ENCODE data around the gene KLK13. TPM values are rescaled to one million over a fixed set of nuclear protein-coding genes. Genes with fewer than 3 reads are reported as not detected.
A peak's percentile ranks its signal among the peaks of the same experiment; 100 is the strongest.

KLK13 gene
- total and polyA plus RNA-seq, 2 of the 13 experiments (the other 11 are each of a cell fraction or from before 2014, with no cell fraction given): 0.09 TPM; not detected in 1

- H3K4me3 ChIP-seq (replicated peaks in 1 of 3; ENCODE audit: insufficient read depth in 1 of 3, low read depth in 2 of 3, low read length in 3 of 3): no peak overlapping the region
- ChIA-PET CTCF (ENCODE audit: low intra/inter-chr PET ratio, low total read pairs) (no interaction called here), POLR2A (no interaction called here)
- no peak overlapping the region for H3K9ac ChIP-seq (ENCODE audit: insufficient read depth, low read depth, low read length)
- H4K20me1 ChIP-seq (ENCODE audit: insufficient read depth, low read length): no peaks in the 10 kb centered on the region
- FAIRE-seq: no peak
- intact Hi-C loops (cut with micrococcal nuclease; ENCODE audit: unreplicated experiment): no loop called here
- no peak overlapping the region for H3K4me2 ChIP-seq (ENCODE audit: low read depth, low read length)
- in situ Hi-C loops (cut with HindIII; ENCODE audit: extremely low pct_ligation_motif_present, low pct_unique_long_range_greater_than_20kb): no loop called here
- no peaks in the 10 kb centered on the region for H3K9me3 ChIP-seq (ENCODE audit: low read length)
- ATAC-seq: no peak
- BruUV-seq (replicated peaks): no TSS peak
- H2AFZ ChIP-seq (ENCODE audit: low read length): no peak overlapping the region
- no peak for DNase-seq (ENCODE audit: low spot score)
- peak; percentile 81 for TF ChIP-seq ATF7 (IDR thresholded peaks at IDR 0.05)
- no peak for TF ChIP-seq ATF7 (CRISPR knock-in tag; IDR thresholded peaks at IDR 0.05)
- TF ChIP-seq ZNF331 (CRISPR knock-in tag; IDR thresholded peaks at IDR 0.05): no peak
- no peaks in the 10 kb centered on the region for H3K79me2 ChIP-seq (ENCODE audit: insufficient read depth, low read length)
- peaks cover 1 to 7% of the 10 kb centered on the region in 2 experiments; a peak in 2 of 5 replicates for H3K27me3 ChIP-seq (ENCODE audit: control insufficient read depth in 1 of 2, insufficient read depth in 2 of 2, low read length in 2 of 2)
- no peak overlapping the region for H3K27ac ChIP-seq (ENCODE audit: extremely low read length, insufficient read depth, low read length)
- WGBS (ENCODE audit: low lambda C conversion rate): 0% methylated on average over 1 of the region's 8 CpGs
- H3K4me1 ChIP-seq (ENCODE audit: insufficient read depth, low read length): no peaks in the 10 kb centered on the region
- H3K36me3 ChIP-seq (replicated peaks in 1 of 2; ENCODE audit: control insufficient read depth in 1 of 2, insufficient read depth in 2 of 2, low read length in 2 of 2): no peaks in the 10 kb centered on the region
Observed at GRCh38 chr19:51006406-51006805, 58.5 kb downstream of the KLK13 start.

Other genes with a start within 250 kb of the KLK13 start
- gene KLK1, start 241.3 kb downstream of the KLK13 start, total RNA-seq (2016; rRNA removed; fragmentation: Illumina TruSeq; extraction: Trizol): not detected in 2 replicates
- not detected in 2 replicates for gene KLK1, start 241.3 kb downstream of the KLK13 start, polyA plus RNA-seq (2011; rRNA removed)
- not detected in 2 replicates for gene KLK15, start 231.5 kb downstream of the KLK13 start, total RNA-seq (2016; rRNA removed; fragmentation: Illumina TruSeq; extraction: Trizol)
- gene KLK15, start 231.5 kb downstream of the KLK13 start, polyA plus RNA-seq (2011; rRNA removed): not detected in 2 replicates
- not detected in 2 replicates for gene KLK3, start 210.2 kb downstream of the KLK13 start, total RNA-seq (2016; rRNA removed; fragmentation: Illumina TruSeq; extraction: Trizol)
- gene KLK3, start 210.2 kb downstream of the KLK13 start, polyA plus RNA-seq (2011; rRNA removed): not detected in 2 replicates
- not detected in 2 replicates for gene KLK2, start 191.7 kb downstream of the KLK13 start, total RNA-seq (2016; rRNA removed; fragmentation: Illumina TruSeq; extraction: Trizol)
- gene KLK2, start 191.7 kb downstream of the KLK13 start, polyA plus RNA-seq (2011; rRNA removed): 0.11 TPM in 1 of 2 replicates, not detected in the other
- not detected in 2 replicates for gene KLK4, start 153.7 kb downstream of the KLK13 start, total RNA-seq (2016; rRNA removed; fragmentation: Illumina TruSeq; extraction: Trizol)
- not detected in 2 replicates for gene KLK4, start 153.7 kb downstream of the KLK13 start, polyA plus RNA-seq (2011; rRNA removed)
- gene KLK5, start 112.1 kb downstream of the KLK13 start, total RNA-seq (2016; rRNA removed; fragmentation: Illumina TruSeq; extraction: Trizol): not detected in 2 replicates
- gene KLK5, start 112.1 kb downstream of the KLK13 start, polyA plus RNA-seq (2011; rRNA removed): not detected in 2 replicates
- gene KLK6, start 95.5 kb downstream of the KLK13 start, total RNA-seq (2016; rRNA removed; fragmentation: Illumina TruSeq; extraction: Trizol): 0.15 TPM in 1 of 2 replicates, not detected in the other
- 1.6 and 1.8 TPM in 2 replicates for gene KLK6, start 95.5 kb downstream of the KLK13 start, polyA plus RNA-seq (2011; rRNA removed)
- gene KLK7, start 81.2 kb downstream of the KLK13 start, total RNA-seq (2016; rRNA removed; fragmentation: Illumina TruSeq; extraction: Trizol): not detected in 2 replicates
- not detected in 2 replicates for gene KLK7, start 81.2 kb downstream of the KLK13 start, polyA plus RNA-seq (2011; rRNA removed)
- not detected in 2 replicates for gene KLK8, start 63.5 kb downstream of the KLK13 start, total RNA-seq (2016; rRNA removed; fragmentation: Illumina TruSeq; extraction: Trizol)
- not detected in 2 replicates for gene KLK8, start 63.5 kb downstream of the KLK13 start, polyA plus RNA-seq (2011; rRNA removed)
- gene KLK10, start 45.4 kb downstream of the KLK13 start, total RNA-seq (2016; rRNA removed; fragmentation: Illumina TruSeq; extraction: Trizol): not detected in 2 replicates
- not detected in 2 replicates for gene KLK10, start 45.4 kb downstream of the KLK13 start, polyA plus RNA-seq (2011; rRNA removed)
- not detected in 2 replicates for gene KLK11, start 38.5 kb downstream of the KLK13 start, total RNA-seq (2016; rRNA removed; fragmentation: Illumina TruSeq; extraction: Trizol)
- not detected in 2 replicates for gene KLK11, start 38.5 kb downstream of the KLK13 start, polyA plus RNA-seq (2011; rRNA removed)
- gene KLK12, start 30.1 kb downstream of the KLK13 start, total RNA-seq (2016; rRNA removed; fragmentation: Illumina TruSeq; extraction: Trizol): not detected in 2 replicates
- gene KLK12, start 30.1 kb downstream of the KLK13 start, polyA plus RNA-seq (2011; rRNA removed): not detected in 2 replicates
- not detected in 2 replicates for gene KLK14, start 17.8 kb upstream of the KLK13 start, total RNA-seq (2016; rRNA removed; fragmentation: Illumina TruSeq; extraction: Trizol)
- gene KLK14, start 17.8 kb upstream of the KLK13 start, polyA plus RNA-seq (2011; rRNA removed): not detected in 2 replicates
- 1.9 and 2.9 TPM in 2 replicates for gene CTU1, start 43.3 kb upstream of the KLK13 start, total RNA-seq (2016; rRNA removed; fragmentation: Illumina TruSeq; extraction: Trizol)
- gene CTU1, start 43.3 kb upstream of the KLK13 start, polyA plus RNA-seq (2011; rRNA removed): 1.9 and 2.5 TPM in 2 replicates
- gene SIGLEC9, start 59.8 kb upstream of the KLK13 start, total RNA-seq (2016; rRNA removed; fragmentation: Illumina TruSeq; extraction: Trizol): not detected in 2 replicates
- gene SIGLEC9, start 59.8 kb upstream of the KLK13 start, polyA plus RNA-seq (2011; rRNA removed): not detected in 2 replicates
- not detected in 2 replicates for gene SIGLEC7, start 77.2 kb upstream of the KLK13 start, total RNA-seq (2016; rRNA removed; fragmentation: Illumina TruSeq; extraction: Trizol)
- gene SIGLEC7, start 77.2 kb upstream of the KLK13 start, polyA plus RNA-seq (2011; rRNA removed): 0.17 TPM in 1 of 2 replicates, not detected in the other
- 0.29 TPM in 1 of 2 replicates, not detected in the other for gene CD33, start 160.0 kb upstream of the KLK13 start, total RNA-seq (2016; rRNA removed; fragmentation: Illumina TruSeq; extraction: Trizol)
- gene CD33, start 160.0 kb upstream of the KLK13 start, polyA plus RNA-seq (2011; rRNA removed): 0.07 TPM in 1 of 2 replicates, not detected in the other
- not detected in 2 replicates for gene SIGLECL1, start 186.0 kb upstream of the KLK13 start, total RNA-seq (2016; rRNA removed; fragmentation: Illumina TruSeq; extraction: Trizol)
- gene SIGLECL1, start 186.0 kb upstream of the KLK13 start, polyA plus RNA-seq (2011; rRNA removed): not detected in 2 replicates
- 0.04 TPM in 1 of 2 replicates, not detected in the other for gene IGLON5, start 246.6 kb upstream of the KLK13 start, total RNA-seq (2016; rRNA removed; fragmentation: Illumina TruSeq; extraction: Trizol)
- gene IGLON5, start 246.6 kb upstream of the KLK13 start, polyA plus RNA-seq (2011; rRNA removed): 5.7 and 6.2 TPM in 2 replicates